Measurements from ENCODE around the gene DDX10.

- TF ChIP-seq POLR2A (IDR thresholded peaks at IDR 0.05): no peak
- TF ChIP-seq CTCF (IDR thresholded peaks at IDR 0.05): no peak
- no peak for TF ChIP-seq POLR2AphosphoS5 (IDR thresholded peaks at IDR 0.05)
Observed at GRCh38 chr11:108708173-108708572, 43.3 kb downstream of the DDX10 start.
